ENCODE measurements around the gene AMOTL1. TPM values are rescaled to one million over a fixed set of nuclear protein-coding genes. Genes with fewer than 3 reads are reported as not detected.

AMOTL1 gene
- total and polyA plus RNA-seq, 5 donors from 2014 or later: 0.20 to 0.67 (median 0.40) TPM; not detected in 1

- H3K36me3 ChIP-seq (ENCODE audit: control insufficient read depth, insufficient read depth, low read length): no peaks in the 10 kb centered on the region
- H3K4me3 ChIP-seq (ENCODE audit: low read depth, low read length): no peak overlapping the region
- no peak overlapping the region for H3K27ac ChIP-seq (ENCODE audit: insufficient read depth, low read length, poor library complexity, severe bottlenecking)
- H3K9me3 Mint-ChIP-seq: peaks cover 0 to 2% (median 0%) of the 10 kb centered on the region in 7 donors
- no peak overlapping the region for H3K27ac Mint-ChIP-seq
- H3K4me3 Mint-ChIP-seq: no peak overlapping the region
- H3K9me3 ChIP-seq (ENCODE audit: control insufficient read depth in 2 of 2, low read length in 2 of 2): no peaks in the 10 kb centered on the region
- peaks cover 23% of the 10 kb centered on the region for H3K27me3 Mint-ChIP-seq
- ATAC-seq (ENCODE audit: low read depth in 2 of 2) (no peak), DNase-seq (no peak)
- H3K36me3 Mint-ChIP-seq: no peaks in the 10 kb centered on the region
- H3K4me1 Mint-ChIP-seq: peaks cover 0 to 9% (median 4%) of the 10 kb centered on the region in 4 donors
- H3K27me3 ChIP-seq (ENCODE audit: control insufficient read depth, insufficient read depth, low read length): peaks cover 12% of the 10 kb centered on the region
- H3K4me1 ChIP-seq (ENCODE audit: control insufficient read depth, insufficient read depth, low read length, poor library complexity, severe bottlenecking): no peaks in the 10 kb centered on the region
These were observed 16.7 kb downstream of the AMOTL1 start for GRCh38 chr11:94784884-94785283.

DNA sequence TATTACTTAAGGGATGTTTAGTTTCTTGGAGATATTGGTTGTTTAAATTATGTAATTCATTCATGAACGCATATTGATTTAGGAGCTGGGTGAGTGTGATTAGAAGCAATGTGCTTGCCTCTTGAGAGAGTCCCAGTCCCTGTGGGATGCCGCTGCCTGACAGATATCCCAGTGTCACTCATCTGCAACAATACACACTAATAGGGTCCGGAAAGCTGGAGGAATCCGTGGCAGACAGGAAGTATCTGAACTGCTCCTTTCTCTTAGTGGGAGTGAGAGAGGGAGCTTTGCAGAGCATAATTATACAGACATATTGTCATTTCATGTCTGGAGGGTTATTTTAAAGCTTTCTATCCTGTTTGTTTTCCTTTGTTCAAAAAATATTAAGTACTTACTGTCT lies 17.4 kb downstream of the AMOTL1 start:
- Mint-ChIP-seq H3K4me3 (no peak overlapping the region), H3K4me1 (peaks cover 0 to 6% (median 2%) of the 10 kb centered on the region in 4 donors), H3K27me3 (peaks cover 23% of the 10 kb centered on the region), H3K9me3 (peaks cover 0 to 2% (median 0%) of the 10 kb centered on the region in 7 donors), H3K27ac (no peak overlapping the region), H3K36me3 (no peaks in the 10 kb centered on the region)
- no peaks in the 10 kb centered on the region for H3K4me1 ChIP-seq (ENCODE audit: control insufficient read depth, insufficient read depth, low read length, poor library complexity, severe bottlenecking)
- H3K4me3 ChIP-seq (ENCODE audit: low read depth, low read length): no peak overlapping the region
- no peak overlapping the region for H3K27ac ChIP-seq (ENCODE audit: insufficient read depth, low read length, poor library complexity, severe bottlenecking)
- no peaks in the 10 kb centered on the region for H3K9me3 ChIP-seq (ENCODE audit: control insufficient read depth in 2 of 2, low read length in 2 of 2)
- ATAC-seq (ENCODE audit: low read depth in 2 of 2) (no peak), DNase-seq (no peak)
- peaks cover 13% of the 10 kb centered on the region for H3K27me3 ChIP-seq (ENCODE audit: control insufficient read depth, insufficient read depth, low read length)
- H3K36me3 ChIP-seq (ENCODE audit: control insufficient read depth, insufficient read depth, low read length): no peaks in the 10 kb centered on the region

GRCh38 chr11:94786264-94787126 lies 18.3 kb downstream of the AMOTL1 start:
- Histone ChIP-seq H3K27ac (ENCODE audit: insufficient read depth, low read length, poor library complexity, severe bottlenecking) (no peak overlapping the region), H3K9me3 (ENCODE audit: control insufficient read depth in 2 of 2, low read length in 2 of 2) (no peaks in the 10 kb centered on the region), H3K27me3 (ENCODE audit: control insufficient read depth, insufficient read depth, low read length) (peaks cover 13% of the 10 kb centered on the region), H3K4me1 (ENCODE audit: control insufficient read depth, insufficient read depth, low read length, poor library complexity, severe bottlenecking) (no peaks in the 10 kb centered on the region), H3K36me3 (ENCODE audit: control insufficient read depth, insufficient read depth, low read length) (no peaks in the 10 kb centered on the region), H3K4me3 (ENCODE audit: low read depth, low read length) (no peak overlapping the region)
- Mint-ChIP-seq H3K27ac (no peak overlapping the region), H3K4me3 (no peak overlapping the region), H3K27me3 (peaks cover 23% of the 10 kb centered on the region), H3K4me1 (no peaks in the 10 kb centered on the region), H3K36me3 (no peaks in the 10 kb centered on the region), H3K9me3 (peaks cover 0 to 2% (median 0%) of the 10 kb centered on the region in 7 donors)
- DNase-seq (peak in 2 of 3 donors; percentile 39 to 52), ATAC-seq (ENCODE audit: low read depth in 2 of 2) (no peak)

- Histone ChIP-seq H3K27ac (ENCODE audit: insufficient read depth, low read length, poor library complexity, severe bottlenecking) (no peak overlapping the region), H3K4me3 (ENCODE audit: low read depth, low read length) (no peak overlapping the region), H3K4me1 (ENCODE audit: control insufficient read depth, insufficient read depth, low read length, poor library complexity, severe bottlenecking) (no peaks in the 10 kb centered on the region), H3K27me3 (ENCODE audit: control insufficient read depth, insufficient read depth, low read length) (peaks cover 17% of the 10 kb centered on the region), H3K9me3 (ENCODE audit: control insufficient read depth in 2 of 2, low read length in 2 of 2) (no peaks in the 10 kb centered on the region), H3K36me3 (ENCODE audit: control insufficient read depth, insufficient read depth, low read length) (no peaks in the 10 kb centered on the region)
- peaks cover 17% of the 10 kb centered on the region for H3K27me3 Mint-ChIP-seq
- H3K36me3 Mint-ChIP-seq: no peaks in the 10 kb centered on the region
- peaks cover 0 to 2% (median 0%) of the 10 kb centered on the region in 7 donors for H3K9me3 Mint-ChIP-seq
- DNase-seq (no peak), ATAC-seq (ENCODE audit: low read depth in 2 of 2) (no peak)
- H3K4me1 Mint-ChIP-seq: no peaks in the 10 kb centered on the region
- no peak overlapping the region for H3K27ac Mint-ChIP-seq
- H3K4me3 Mint-ChIP-seq: no peak overlapping the region
These were observed 19.6 kb downstream of the AMOTL1 start for GRCh38 chr11:94787801-94788200.

DNA sequence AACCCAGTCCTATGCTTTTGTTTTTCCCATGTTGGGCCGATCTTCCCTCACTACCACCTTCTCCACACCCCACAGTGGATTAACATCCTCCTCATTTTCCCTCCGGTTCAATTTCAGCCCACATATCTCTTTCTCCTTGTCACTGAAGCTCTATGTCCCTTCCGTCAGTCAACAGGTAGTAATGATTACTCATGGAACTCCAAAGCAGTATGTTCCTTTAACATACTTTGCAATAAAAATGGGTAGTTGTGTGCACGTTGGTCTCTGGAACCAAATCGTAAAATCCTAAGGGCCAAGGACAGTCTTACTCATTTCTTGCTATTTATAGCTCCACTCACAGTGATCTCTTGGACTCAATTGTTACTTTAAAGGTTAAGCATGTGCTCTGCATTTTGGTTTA lies 20.2 kb downstream of the AMOTL1 start:
- peaks cover 0 to 2% (median 0%) of the 10 kb centered on the region in 7 donors for H3K9me3 Mint-ChIP-seq
- H3K4me1 Mint-ChIP-seq: no peaks in the 10 kb centered on the region
- H3K27ac Mint-ChIP-seq: no peak overlapping the region
- Histone ChIP-seq H3K36me3 (ENCODE audit: control insufficient read depth, insufficient read depth, low read length) (no peaks in the 10 kb centered on the region), H3K4me3 (ENCODE audit: low read depth, low read length) (no peak overlapping the region), H3K4me1 (ENCODE audit: control insufficient read depth, insufficient read depth, low read length, poor library complexity, severe bottlenecking) (no peaks in the 10 kb centered on the region), H3K9me3 (ENCODE audit: control insufficient read depth in 2 of 2, low read length in 2 of 2) (no peaks in the 10 kb centered on the region), H3K27me3 (ENCODE audit: control insufficient read depth, insufficient read depth, low read length) (peaks cover 17% of the 10 kb centered on the region), H3K27ac (ENCODE audit: insufficient read depth, low read length, poor library complexity, severe bottlenecking) (no peak overlapping the region)
- peaks cover 13% of the 10 kb centered on the region for H3K27me3 Mint-ChIP-seq
- H3K36me3 Mint-ChIP-seq: no peaks in the 10 kb centered on the region
- DNase-seq (no peak), ATAC-seq (ENCODE audit: low read depth in 2 of 2) (no peak)
- no peak overlapping the region for H3K4me3 Mint-ChIP-seq

GRCh38 chr11:94790197-94790596 lies 22.0 kb downstream of the AMOTL1 start:
- Histone ChIP-seq H3K4me3 (ENCODE audit: low read depth, low read length) (no peak overlapping the region), H3K27me3 (ENCODE audit: control insufficient read depth, insufficient read depth, low read length) (peaks cover 14% of the 10 kb centered on the region), H3K9me3 (ENCODE audit: control insufficient read depth in 2 of 2, low read length in 2 of 2) (no peaks in the 10 kb centered on the region), H3K36me3 (ENCODE audit: control insufficient read depth, insufficient read depth, low read length) (no peaks in the 10 kb centered on the region), H3K4me1 (ENCODE audit: control insufficient read depth, insufficient read depth, low read length, poor library complexity, severe bottlenecking) (no peaks in the 10 kb centered on the region), H3K27ac (ENCODE audit: insufficient read depth, low read length, poor library complexity, severe bottlenecking) (no peak overlapping the region)
- H3K27ac Mint-ChIP-seq: no peak overlapping the region
- no peak overlapping the region for H3K4me3 Mint-ChIP-seq
- peaks cover 0 to 2% (median 0%) of the 10 kb centered on the region in 7 donors for H3K9me3 Mint-ChIP-seq
- peaks cover 14% of the 10 kb centered on the region for H3K27me3 Mint-ChIP-seq
- no peak for ATAC-seq (ENCODE audit: low read depth in 2 of 2)
- H3K36me3 Mint-ChIP-seq: no peaks in the 10 kb centered on the region
- DNase-seq: no peak
- no peaks in the 10 kb centered on the region for H3K4me1 Mint-ChIP-seq

DNA sequence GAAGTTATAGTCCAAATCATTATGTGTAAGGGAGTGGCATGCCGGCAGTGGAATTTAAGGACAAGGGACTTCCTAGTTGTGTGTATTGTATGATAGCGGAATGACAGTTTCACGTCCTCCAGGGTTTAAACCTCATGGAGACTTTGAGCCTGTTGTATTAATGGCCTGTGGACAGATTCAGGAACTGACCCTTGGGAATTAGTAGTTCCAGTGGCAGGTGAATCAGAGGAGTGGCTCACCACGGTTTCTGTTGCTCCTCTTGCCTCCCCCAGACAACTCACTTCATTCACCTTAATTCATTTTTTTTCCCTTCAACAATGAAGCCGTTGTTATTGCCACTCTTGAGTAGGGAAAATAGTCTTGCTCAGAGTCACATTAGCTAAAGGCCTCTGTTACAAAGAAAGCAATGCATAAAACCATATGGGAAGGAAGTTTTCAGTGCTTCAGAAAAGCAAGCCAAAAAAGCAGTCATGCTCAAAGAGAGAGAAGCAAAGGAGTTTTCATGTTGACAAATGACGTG lies 22.6 kb downstream of the AMOTL1 start:
- Mint-ChIP-seq H3K27me3 (peaks cover 10% of the 10 kb centered on the region), H3K36me3 (no peaks in the 10 kb centered on the region), H3K9me3 (peaks cover 0 to 2% (median 0%) of the 10 kb centered on the region in 7 donors), H3K4me1 (no peaks in the 10 kb centered on the region), H3K4me3 (no peak overlapping the region), H3K27ac (no peak overlapping the region)
- H3K27me3 ChIP-seq (ENCODE audit: control insufficient read depth, insufficient read depth, low read length): peaks cover 9% of the 10 kb centered on the region
- H3K4me3 ChIP-seq (ENCODE audit: low read depth, low read length): no peak overlapping the region
- H3K36me3 ChIP-seq (ENCODE audit: control insufficient read depth, insufficient read depth, low read length): no peaks in the 10 kb centered on the region
- H3K4me1 ChIP-seq (ENCODE audit: control insufficient read depth, insufficient read depth, low read length, poor library complexity, severe bottlenecking): no peaks in the 10 kb centered on the region
- H3K27ac ChIP-seq (ENCODE audit: insufficient read depth, low read length, poor library complexity, severe bottlenecking): no peak overlapping the region
- ATAC-seq (ENCODE audit: low read depth in 2 of 2) (no peak), DNase-seq (no peak)
- no peaks in the 10 kb centered on the region for H3K9me3 ChIP-seq (ENCODE audit: control insufficient read depth in 2 of 2, low read length in 2 of 2)

All from CD4-positive, CD25-positive, alpha-beta regulatory T cell (primary cell).